K562 (cell line): Measurements from ENCODE around the gene INO80.

Source experiments
- CREB1 ChIP-seq, 2 experiments: sonication (generic) in 1 of 2; formaldehyde crosslinking in 1 of 2; IDR thresholded peaks; 2 replicates each; pipeline versions ENCODE4 v1.6.1 to v1.8.0; 2012 to 2022; ENCODE audit warnings: inconsistent platforms in 1 of 2, mild to moderate bottlenecking in 1 of 2, missing genetic modification reagents in 1 of 2, moderate library complexity in 1 of 2
- CTBP1 ChIP-seq: fragments of 450-650 bp; IDR thresholded peaks from 2 replicates; pipeline ENCODE4 v1.6.1; 2016; ENCODE audit warnings: borderline replicate concordance
- FOXM1 ChIP-seq, 2 experiments: fragments of 450-650 bp in 1 of 2; sonication (generic) in 1 of 2; formaldehyde crosslinking in 1 of 2; IDR thresholded peaks; 2 replicates each; pipeline versions ENCODE4 v1.6.1 to v1.9.0; 2017 to 2022; ENCODE audit warnings: low read depth in 2 of 2, mild to moderate bottlenecking in 2 of 2, missing genetic modification reagents in 1 of 2, moderate library complexity in 1 of 2
- POLR2AphosphoS5 ChIP-seq: IDR thresholded peaks from 2 replicates; pipeline ENCODE4 v1.6.1; 2011; ENCODE audit warnings: mild to moderate bottlenecking, low read depth, low read length, moderate library complexity; ENCODE audit not compliant: control insufficient read depth, insufficient read depth
- YBX1 ChIP-seq: fragments of 450-650 bp; IDR thresholded peaks from 2 replicates; pipeline ENCODE4 v1.7.1; 2016; ENCODE audit warnings: mild to moderate bottlenecking
- TF ChIP-seq, protein P1 (sequence below): sonication (generic); formaldehyde crosslinking; IDR thresholded peaks from 2 replicates; pipeline ENCODE4 v1.8.0; 2022; ENCODE audit warnings: mild to moderate bottlenecking, missing genetic modification reagents

DNA sequence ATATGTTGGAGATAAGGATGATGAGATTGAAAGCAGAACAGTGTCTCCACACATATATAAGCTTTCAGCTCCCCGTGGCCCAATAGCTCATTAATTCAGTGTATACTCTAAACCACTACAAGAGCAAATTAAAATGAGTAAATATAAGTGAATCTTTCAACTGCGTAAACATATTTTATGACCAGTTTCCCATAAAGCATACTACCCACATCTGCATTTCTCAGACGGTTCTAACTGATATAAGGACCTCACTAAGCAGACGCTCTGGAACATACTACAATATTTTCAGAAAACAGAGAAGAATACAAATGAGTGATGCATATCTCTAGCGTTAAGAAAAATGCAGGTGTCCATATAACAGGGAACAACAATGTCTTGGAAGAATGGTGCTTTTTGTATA, 73.2 kb downstream of the INO80 start:
- TF ChIP-seq POLR2AphosphoS5 (no peak), CTBP1 (no peak), FOXM1 (IDR thresholded peaks at IDR 0.05; ENCODE audit: low read depth) (no peak), FOXM1 (CRISPR knock-in tag; IDR thresholded peaks at IDR 0.05; ENCODE audit: low read depth) (no peak), CREB1 (IDR thresholded peaks at IDR 0.05) (no peak), CREB1 (CRISPR knock-in tag; IDR thresholded peaks at IDR 0.05) (no peak), YBX1 (no peak)
- TF ChIP-seq, protein P1, sequence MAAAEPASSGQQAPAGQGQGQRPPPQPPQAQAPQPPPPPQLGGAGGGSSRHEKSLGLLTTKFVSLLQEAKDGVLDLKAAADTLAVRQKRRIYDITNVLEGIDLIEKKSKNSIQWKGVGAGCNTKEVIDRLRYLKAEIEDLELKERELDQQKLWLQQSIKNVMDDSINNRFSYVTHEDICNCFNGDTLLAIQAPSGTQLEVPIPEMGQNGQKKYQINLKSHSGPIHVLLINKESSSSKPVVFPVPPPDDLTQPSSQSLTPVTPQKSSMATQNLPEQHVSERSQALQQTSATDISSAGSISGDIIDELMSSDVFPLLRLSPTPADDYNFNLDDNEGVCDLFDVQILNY (CRISPR knock-in tag), result no peak
